Kidney (tissue), 14 donors: Measurements from ENCODE around the gene LENG1. TPM values are rescaled to one million over a fixed set of nuclear protein-coding genes. Genes with fewer than 3 reads are reported as not detected.

ENCODE experiments used
- DNase-seq, 5 donors: peaks; one replicate each; pipeline ENCODE4 v3.0.0-alpha.2; 2013 to 2020
- FAIRE-seq: peaks from 2 replicates; lab custom pipeline; 2012; peaks lifted over from hg19 to GRCh38; lab: Jason Lieb, UNC
- H3K27ac ChIP-seq, 2 donors: one replicate each; pipeline ENCODE4 v1.7.0; 2013; ENCODE audit warnings: low read depth in 2 of 2, low read length in 2 of 2, inconsistent platforms in 1 of 2
- H3K27me3 ChIP-seq: one replicate; pipeline ENCODE4 v1.7.1; 2013; ENCODE audit warnings: low read length, inconsistent platforms; ENCODE audit not compliant: control insufficient read depth, insufficient read depth
- H3K36me3 ChIP-seq, 3 donors: one replicate each; pipeline versions ENCODE4 v1.7.0 to v1.7.1; 2013; ENCODE audit warnings: low read length in 3 of 3, control low read depth in 1 of 3, inconsistent platforms in 1 of 3; ENCODE audit not compliant: insufficient read depth in 3 of 3, control insufficient read depth in 2 of 3
- H3K4me1 ChIP-seq, 3 donors: one replicate each; pipeline versions ENCODE4 v1.7.0 to v1.7.1; 2013; ENCODE audit warnings: low read length in 3 of 3, inconsistent platforms in 1 of 3, low read depth in 1 of 3; ENCODE audit not compliant: control insufficient read depth in 2 of 3, insufficient read depth in 2 of 3
- H3K4me3 ChIP-seq, 3 donors: one replicate each; pipeline versions ENCODE4 v1.7.0 to v1.8.1; 2013; ENCODE audit warnings: low read length in 3 of 3, control low read depth in 1 of 3, inconsistent platforms in 1 of 3
- H3K9ac ChIP-seq, 3 donors: one replicate each; pipeline versions ENCODE4 v1.7.0 to v1.7.1; 2013; ENCODE audit warnings: low read length in 3 of 3, control low read depth in 1 of 3, inconsistent platforms in 1 of 3
- H3K9me3 ChIP-seq, 3 donors: one replicate each; pipeline versions ENCODE4 v1.7.0 to v1.7.1; 2013; ENCODE audit warnings: low read length in 3 of 3, control low read depth in 1 of 3, inconsistent platforms in 1 of 3; ENCODE audit not compliant: control insufficient read depth in 2 of 3, insufficient read depth in 1 of 3
- intact Hi-C: fragments of 100-400 bp; cut with DNase I; formaldehyde crosslinking; loops from one replicate; pipeline ENCODE4 v1.11.1; 2022
- polyA plus RNA-seq: library from polyadenylated mRNA; stranded (reverse); fragments of 350-450 nt; fragmentation: Illumina TruSeq; extraction: RNeasy Lipid Tissue Mini Kit (QIAGEN cat#74804); gene quantifications from one replicate; pipeline ENCODE4 v1.2.3, GENCODE V29; 2014; ENCODE audit warnings: low read depth, low replicate concordance; ENCODE audit not compliant: insufficient read depth
- total RNA-seq: library from RNA; stranded (reverse); fragmentation: NEBNext Ultra II Directional; extraction: Animal tissue kit (Norgen Biotek cat#: 25700); gene quantifications from one replicate; pipeline ENCODE4 v1.2.1, GENCODE V29; 2021
- TF ChIP-seq, protein P1 (sequence below): IDR thresholded peaks from 3 replicates; pipeline ENCODE4 v1.5.1; 2012; ENCODE audit warnings: mild to moderate bottlenecking, moderate library complexity, borderline replicate concordance; ENCODE audit not compliant: insufficient read depth; ENCODE audit errors: extremely low read depth
- donor health status: control.
- donor health status: control.
- donor health status: control.
- donor health status: control.
- donor health status: control.
- donor health status: DM: yes; HTN: yes; CAD: no.
- donor health status: Normal renal cell carcinoma (clear cell type).

LENG1 gene
- total and polyA plus RNA-seq, 2 donors from 2014 or later: 8.0 to 12.2 TPM

- Histone ChIP-seq H3K36me3 (peaks cover 2 to 8% (median 4%) of the 10 kb centered on the region in 3 donors), H3K4me1 (peaks cover 0 to 15% (median 13%) of the 10 kb centered on the region in 3 donors), H3K9ac (peak overlapping the region; percentile 23 to 77 (median 68)), H3K4me3 (peak overlapping the region; percentile 53 to 79 (median 68)), H3K9me3 (no peaks in the 10 kb centered on the region), H3K27ac (peak overlapping the region; percentile 100), H3K27me3 (no peaks in the 10 kb centered on the region)
- TF ChIP-seq, protein P1, sequence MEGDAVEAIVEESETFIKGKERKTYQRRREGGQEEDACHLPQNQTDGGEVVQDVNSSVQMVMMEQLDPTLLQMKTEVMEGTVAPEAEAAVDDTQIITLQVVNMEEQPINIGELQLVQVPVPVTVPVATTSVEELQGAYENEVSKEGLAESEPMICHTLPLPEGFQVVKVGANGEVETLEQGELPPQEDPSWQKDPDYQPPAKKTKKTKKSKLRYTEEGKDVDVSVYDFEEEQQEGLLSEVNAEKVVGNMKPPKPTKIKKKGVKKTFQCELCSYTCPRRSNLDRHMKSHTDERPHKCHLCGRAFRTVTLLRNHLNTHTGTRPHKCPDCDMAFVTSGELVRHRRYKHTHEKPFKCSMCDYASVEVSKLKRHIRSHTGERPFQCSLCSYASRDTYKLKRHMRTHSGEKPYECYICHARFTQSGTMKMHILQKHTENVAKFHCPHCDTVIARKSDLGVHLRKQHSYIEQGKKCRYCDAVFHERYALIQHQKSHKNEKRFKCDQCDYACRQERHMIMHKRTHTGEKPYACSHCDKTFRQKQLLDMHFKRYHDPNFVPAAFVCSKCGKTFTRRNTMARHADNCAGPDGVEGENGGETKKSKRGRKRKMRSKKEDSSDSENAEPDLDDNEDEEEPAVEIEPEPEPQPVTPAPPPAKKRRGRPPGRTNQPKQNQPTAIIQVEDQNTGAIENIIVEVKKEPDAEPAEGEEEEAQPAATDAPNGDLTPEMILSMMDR: no peak
- no peak for FAIRE-seq
- peak in 2 of 5 donors; percentile 47 to 81 for DNase-seq
- intact Hi-C loops: no loop called here
These were observed 32.4 kb upstream of the LENG1 start for GRCh38 chr19:54191811-54192453.

DNA sequence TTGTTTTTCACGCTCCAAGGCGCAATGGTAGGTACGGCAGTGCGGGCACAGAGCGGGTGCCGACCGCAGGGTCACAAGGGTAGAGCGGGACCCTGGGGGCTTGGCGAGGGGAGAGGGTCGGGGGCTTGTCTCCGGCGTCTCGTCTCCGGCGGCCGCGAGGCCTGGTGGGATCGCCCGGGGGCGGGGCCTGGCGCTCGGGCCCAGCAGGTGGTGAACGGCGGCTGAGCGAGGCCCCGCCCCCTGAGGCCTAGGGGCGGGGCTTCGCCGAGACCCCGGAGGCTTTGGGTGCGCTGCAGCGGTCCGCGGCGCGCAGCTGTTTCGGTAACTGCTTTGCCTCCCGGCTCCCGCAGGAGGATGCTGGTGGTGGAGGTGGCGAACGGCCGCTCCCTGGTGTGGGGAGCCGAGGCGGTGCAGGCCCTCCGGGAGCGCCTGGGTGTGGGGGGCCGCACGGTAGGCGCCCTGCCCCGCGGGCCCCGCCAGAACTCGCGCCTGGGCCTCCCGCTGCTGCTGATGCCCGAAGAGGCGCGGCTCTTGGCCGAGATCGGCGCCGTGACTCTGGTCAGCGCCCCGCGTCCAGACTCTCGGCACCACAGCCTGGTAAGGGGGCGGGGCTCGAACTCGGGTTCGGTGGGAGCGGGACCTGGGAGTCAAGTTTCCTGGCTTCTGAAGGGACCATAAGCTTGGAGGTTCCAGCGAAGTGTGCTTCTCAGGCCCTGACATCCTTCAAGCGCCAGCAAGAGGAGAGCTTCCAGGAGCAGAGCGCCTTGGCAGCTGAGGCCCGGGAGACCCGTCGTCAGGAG lies 31.7 kb upstream of the LENG1 start, which contains the start of gene TSEN34:
Gene TSEN34, plus strand, starts transcription at position 298 of the 800 bp plus-strand sequence. Its CDS starts 57 bp downstream, at position 355.
- H3K36me3 ChIP-seq: peaks cover 2 to 8% (median 4%) of the 10 kb centered on the region in 3 donors
- no peaks in the 10 kb centered on the region for H3K9me3 ChIP-seq
- TF ChIP-seq, protein P1: no peak
- intact Hi-C loops: no loop called here
- no peak for FAIRE-seq
- H3K9ac ChIP-seq: peak within 1 kb of the TSS; percentile 70 to 78 (median 77)
- peaks cover 0 to 15% (median 13%) of the 10 kb centered on the region in 3 donors for H3K4me1 ChIP-seq
- peak in 3 of 5 donors; percentile 92 to 96 (median 96) for DNase-seq
- H3K27ac ChIP-seq: peak within 1 kb of the TSS; percentile 100
- peak within 1 kb of the TSS; percentile 79 to 85 (median 84) for H3K4me3 ChIP-seq
- no peaks in the 10 kb centered on the region for H3K27me3 ChIP-seq

DNA sequence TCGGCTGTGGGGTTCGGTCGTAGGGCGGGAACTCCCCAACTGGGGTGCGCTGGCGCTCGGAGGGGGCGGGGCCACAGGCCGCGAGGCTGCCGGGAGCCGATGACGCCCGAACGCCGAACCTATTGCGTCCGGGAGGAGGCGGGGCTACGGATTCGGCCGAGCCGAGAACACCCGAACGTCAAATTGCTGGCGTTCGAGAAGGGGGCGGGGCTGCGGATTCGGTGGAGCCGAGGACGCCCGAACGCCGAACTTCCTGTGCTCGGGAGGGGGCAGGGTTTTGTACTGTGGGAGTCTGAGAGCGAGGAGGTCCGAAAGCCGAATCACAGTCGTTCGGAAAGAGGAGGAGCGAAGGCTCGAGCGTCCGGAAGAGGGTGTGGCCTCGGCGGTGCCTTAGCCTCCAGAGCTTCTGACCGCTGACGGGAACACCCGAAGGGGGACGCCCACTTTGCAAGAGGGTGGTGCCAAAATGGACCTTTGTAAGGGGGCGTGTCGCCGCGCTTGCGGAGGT lies 31.0 kb upstream of the LENG1 start:
- FAIRE-seq (peak; percentile 97), DNase-seq (peak; percentile 100)
- H3K36me3 ChIP-seq: peaks cover 2 to 8% (median 4%) of the 10 kb centered on the region in 3 donors
- peak overlapping the region; percentile 70 to 78 (median 77) for H3K9ac ChIP-seq
- intact Hi-C loops: no loop called here
- TF ChIP-seq, protein P1: no peak
- H3K4me3 ChIP-seq: peak overlapping the region; percentile 79 to 85 (median 84)
- H3K27me3 ChIP-seq: no peaks in the 10 kb centered on the region
- no peaks in the 10 kb centered on the region for H3K9me3 ChIP-seq
- H3K4me1 ChIP-seq: peaks cover 0 to 15% (median 13%) of the 10 kb centered on the region in 3 donors
- H3K27ac ChIP-seq: peak overlapping the region; percentile 100
